CD4-positive, alpha-beta T cell treated with Interleukin-2 at 100 ng/mL for 4 hours (primary cell): ENCODE measurements around the gene EIF3K.
"Not testable (repeated sequence)": the region's sequence is repeated elsewhere in the genome, so short reads cannot be mapped to it uniquely, and the experiment has no call there.

Experiments
- DNase-seq: peaks from one replicate; pipeline ENCODE4 v3.0.0-alpha.2; 2020; ENCODE audit warnings: low spot score

Gene EIF3K

GRCh38 chr19:38617764-38618589, 1.0 kb upstream of the EIF3K start, which contains the start of gene MAP4K1:
MAP4K1 (minus strand) TSS chr19:38617953; CDS start chr19:38617895, 58 bp downstream.
- DNase-seq = peak; percentile 63

- no peak for DNase-seq
These were observed 580 bp downstream of the EIF3K start for GRCh38 chr19:38619361-38620174.

DNA sequence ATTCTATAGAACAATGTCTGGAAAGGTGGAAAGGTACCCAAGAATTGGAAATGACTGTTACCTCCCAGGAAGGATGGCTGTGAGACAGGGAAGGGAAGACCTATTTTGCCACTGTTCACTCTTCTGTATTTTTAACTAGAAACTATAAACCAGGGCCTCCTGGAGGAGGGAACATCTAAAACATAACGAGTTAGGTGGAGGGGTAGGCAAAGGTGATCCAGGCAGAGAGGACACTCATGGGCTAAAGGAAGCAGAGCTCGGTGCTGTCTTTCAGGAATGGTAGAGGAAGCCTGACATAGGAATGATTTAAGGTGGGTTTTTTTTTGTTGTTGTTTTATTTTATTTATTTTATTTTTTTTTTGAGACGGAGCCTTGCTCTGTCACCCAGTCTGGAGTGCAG, 5.8 kb downstream of the EIF3K start:
- DNase-seq = no peak

GRCh38 chr19:38626401-38626800, 7.4 kb downstream of the EIF3K start:
- DNase-seq = no peak

DNA sequence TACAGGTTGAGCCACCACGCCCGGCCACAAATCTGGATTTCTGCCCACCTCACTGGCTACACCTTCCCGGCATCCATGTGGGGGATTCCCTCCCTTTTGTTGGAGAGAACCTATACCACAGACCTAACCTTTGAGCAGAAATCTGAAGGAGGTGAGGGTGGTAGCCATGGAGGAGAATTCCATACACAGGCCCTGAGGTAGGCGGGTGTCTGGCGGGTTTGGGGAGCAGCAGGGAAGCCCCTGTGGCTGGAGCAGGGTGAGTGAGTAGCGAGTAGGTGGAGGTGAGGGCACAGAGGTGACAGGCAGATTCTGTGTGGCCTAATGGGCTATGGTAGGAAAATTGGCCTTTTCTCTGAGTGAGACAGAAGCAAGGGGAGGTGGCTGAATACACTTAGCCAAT, 10.6 kb downstream of the EIF3K start:
- DNase-seq = no peak

- DNase-seq = not testable (repeated sequence)
These were observed 12.3 kb downstream of the EIF3K start for GRCh38 chr19:38631301-38631700.

DNA sequence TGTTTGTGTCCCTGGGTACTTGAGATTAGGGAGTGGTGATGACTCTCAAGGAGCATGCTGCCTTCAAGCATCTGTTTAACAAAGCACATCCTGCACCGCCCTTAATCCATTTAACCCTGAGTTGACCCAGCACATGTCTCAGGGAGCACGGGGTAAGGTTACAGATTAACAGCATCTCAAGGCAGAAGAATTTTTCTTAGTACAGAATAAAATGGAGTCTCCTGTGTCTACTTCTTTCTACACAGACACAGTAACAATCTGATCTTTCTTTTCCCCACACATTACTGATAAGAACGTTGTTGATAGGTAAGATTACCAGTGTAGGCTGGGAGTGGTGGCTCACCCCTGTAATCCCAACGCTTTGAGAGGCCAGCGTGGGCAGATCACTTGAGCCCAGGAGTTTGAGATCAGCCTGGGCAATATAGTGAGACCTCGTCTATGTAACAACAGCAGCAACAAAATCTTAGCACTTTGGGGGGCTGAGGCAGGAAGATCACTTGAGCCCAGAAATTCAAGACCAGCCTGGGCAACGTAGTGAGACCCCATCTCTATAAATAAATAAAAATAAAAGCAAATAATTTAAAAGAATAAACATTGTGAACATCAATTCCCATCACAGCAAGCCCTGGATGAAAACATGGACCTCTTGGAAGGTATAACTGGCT, 13.0 kb downstream of the EIF3K start:
- not testable (repeated sequence) for DNase-seq

DNA sequence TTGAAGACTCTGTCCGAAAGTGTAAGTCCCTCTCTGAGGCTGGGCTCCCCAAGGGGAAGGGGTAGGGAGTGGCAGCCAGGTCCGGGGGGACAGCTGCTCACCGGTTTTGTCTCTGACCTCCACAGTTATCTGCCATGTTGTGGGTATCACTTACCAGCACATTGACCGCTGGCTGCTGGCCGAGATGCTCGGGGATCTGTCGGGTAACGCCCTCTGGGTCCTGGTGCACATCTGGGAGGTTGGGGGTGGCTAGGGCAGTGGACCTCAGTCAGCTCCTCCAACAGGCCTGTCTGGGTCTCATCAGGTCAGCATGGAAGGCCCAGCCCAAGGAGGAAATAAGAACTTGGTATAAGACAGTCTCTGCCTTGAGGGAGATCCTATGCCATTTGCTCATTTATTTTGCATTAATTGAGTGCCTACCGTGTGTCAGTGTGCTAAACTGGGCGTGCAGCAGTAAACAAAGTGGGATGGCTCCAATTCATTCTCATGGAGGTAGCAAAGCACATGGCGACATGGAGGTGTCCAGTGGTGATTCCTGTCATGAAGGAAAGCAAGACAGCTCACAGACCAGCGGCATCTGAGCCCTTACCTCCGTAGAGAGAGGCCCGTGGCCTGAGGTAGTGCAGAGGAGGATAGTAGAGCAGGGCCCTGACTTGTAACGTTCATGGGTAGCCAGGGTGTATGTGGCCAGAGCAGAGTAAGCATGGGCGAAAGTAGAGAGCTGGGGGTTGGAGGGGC, 13.7 kb downstream of the EIF3K start:
- DNase-seq = no peak

DNA sequence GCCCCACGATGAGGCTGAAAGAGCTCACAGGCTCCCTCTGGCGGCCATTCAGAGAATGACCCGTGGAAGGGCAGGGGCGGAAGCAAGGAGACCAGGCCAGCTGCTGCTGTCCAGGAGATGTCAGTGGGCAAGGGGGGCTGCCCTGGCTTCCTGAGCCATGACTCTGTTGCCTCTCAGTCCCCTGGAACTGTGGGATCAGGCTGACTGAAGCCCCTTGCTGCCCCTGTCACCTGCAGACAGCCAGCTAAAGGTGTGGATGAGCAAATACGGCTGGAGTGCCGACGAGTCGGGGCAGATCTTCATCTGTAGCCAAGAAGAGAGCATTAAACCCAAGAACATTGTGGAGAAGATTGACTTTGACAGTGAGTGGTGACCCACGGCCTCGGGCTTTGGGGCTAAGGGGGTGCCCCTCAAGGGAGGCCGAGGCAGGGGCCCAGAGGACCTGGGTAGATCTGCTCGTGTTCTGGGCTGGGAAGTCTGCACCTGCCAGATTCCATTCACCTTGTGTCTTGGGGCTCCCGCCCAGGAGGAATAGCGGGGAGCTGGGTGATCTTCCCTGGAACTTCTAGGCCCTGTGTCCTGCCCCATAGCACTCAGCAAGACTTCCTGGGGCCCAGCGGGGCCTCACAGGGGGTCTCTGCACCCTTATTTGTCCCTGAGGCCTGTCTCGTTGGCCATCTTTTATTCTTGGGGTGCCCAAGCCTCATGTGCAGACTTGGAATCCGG, 15.9 kb downstream of the EIF3K start:
- peak; percentile 78 for DNase-seq

DNA sequence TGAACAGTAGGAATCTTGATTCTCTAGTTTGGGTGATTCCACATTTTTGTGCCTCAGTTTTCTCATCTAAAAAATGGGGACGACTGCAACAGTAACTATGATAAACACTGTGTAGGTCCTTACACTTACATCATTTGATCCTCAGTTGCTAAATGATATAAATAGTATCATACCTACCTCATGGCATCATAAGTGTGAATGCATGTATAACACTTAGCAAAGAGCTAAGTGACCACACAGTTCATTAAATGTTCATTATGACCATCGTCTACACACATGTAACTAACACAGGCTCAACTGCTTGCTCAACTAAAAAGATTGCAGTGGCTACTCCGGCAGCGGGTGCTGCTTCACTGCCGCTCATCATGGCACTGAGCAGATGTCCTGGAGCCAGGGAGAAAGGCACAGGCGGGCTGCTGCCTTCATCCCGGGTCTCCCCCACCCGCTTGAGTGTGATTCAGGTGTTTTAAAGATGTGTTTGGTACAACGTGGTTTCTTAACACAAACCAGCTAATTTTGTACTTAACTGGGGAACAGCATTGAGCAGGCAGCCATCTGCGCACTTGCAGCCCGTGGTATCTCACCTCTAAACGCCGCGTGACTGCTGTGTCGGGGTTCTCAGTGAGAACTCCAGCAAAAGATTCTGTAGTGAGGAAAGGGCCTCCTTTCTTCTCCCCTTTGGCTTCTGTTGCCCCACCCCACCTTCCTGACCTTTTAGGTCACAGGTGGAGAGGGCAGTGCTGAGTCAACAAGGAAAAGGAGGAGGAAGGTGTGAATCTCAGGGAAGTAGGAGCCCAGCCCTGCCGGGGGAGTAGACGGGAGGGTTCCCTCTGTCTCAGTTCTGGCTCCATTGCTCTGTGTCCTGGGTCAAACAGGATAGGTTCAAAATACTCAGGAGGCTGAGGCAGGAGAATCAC, 16.8 kb downstream of the EIF3K start:
- no peak for DNase-seq

DNA sequence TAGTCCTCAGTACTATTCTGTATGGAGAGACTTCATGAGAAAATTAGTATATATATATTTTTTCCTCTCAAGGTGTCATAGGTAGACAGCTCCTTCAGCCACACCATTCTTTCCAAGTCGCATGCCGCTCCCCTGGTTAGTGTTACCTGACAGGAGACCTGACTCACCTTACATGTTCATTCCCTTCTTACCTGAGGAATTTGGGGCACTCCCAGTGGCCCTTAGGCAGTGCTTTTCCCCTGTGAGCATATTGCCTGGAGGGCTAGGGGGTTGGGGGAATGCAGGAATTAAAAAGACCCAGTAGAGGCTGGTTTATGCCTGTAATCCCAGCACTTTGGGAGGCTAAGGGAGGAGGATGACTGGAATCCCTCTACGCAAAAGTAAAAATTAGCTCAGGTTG, 19.5 kb downstream of the EIF3K start:
- DNase-seq = no peak

GRCh38 chr19:38639679-38640078, 20.7 kb downstream of the EIF3K start:
- no peak for DNase-seq

- DNase-seq = no peak
These were observed 21.4 kb downstream of the EIF3K start for GRCh38 chr19:38640368-38640767.

GRCh38 chr19:38642176-38642575, 23.2 kb downstream of the EIF3K start:
- DNase-seq = no peak

- DNase-seq = no peak
These were observed 25.7 kb downstream of the EIF3K start for GRCh38 chr19:38644719-38645118.

DNA sequence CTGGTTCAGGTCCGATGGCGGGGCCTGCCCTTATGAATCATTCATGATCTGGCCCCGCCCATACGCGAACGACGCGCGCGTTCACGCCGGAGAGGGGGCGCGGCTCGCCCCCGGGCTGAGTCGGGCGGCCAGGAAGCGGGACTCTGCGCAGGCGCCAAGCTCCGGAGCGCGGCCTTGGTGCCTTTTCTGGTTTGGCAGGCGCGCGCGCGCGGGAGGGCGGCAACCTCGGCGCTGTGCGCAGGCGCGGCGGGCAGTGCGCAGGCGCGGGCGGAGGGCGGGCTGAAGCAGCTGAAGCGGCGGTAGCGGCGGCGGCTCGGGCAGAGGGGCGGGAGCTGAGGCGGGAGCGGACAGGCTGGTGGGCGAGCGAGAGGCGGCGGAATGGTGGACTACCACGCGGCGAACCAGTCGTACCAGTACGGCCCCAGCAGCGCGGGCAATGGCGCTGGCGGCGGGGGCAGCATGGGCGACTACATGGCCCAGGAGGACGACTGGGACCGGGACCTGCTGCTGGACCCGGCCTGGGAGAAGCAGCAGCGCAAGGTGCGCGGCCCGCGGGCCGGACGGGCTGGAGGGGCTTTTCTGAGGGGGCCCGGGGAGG, 28.5 kb downstream of the EIF3K start, which contains the start of gene ACTN4:
Gene ACTN4 (plus strand): TSS at position 282 of the 598 bp plus-strand sequence. CDS start 97 bp downstream, at position 379.
- peak; percentile 100 for DNase-seq

DNA sequence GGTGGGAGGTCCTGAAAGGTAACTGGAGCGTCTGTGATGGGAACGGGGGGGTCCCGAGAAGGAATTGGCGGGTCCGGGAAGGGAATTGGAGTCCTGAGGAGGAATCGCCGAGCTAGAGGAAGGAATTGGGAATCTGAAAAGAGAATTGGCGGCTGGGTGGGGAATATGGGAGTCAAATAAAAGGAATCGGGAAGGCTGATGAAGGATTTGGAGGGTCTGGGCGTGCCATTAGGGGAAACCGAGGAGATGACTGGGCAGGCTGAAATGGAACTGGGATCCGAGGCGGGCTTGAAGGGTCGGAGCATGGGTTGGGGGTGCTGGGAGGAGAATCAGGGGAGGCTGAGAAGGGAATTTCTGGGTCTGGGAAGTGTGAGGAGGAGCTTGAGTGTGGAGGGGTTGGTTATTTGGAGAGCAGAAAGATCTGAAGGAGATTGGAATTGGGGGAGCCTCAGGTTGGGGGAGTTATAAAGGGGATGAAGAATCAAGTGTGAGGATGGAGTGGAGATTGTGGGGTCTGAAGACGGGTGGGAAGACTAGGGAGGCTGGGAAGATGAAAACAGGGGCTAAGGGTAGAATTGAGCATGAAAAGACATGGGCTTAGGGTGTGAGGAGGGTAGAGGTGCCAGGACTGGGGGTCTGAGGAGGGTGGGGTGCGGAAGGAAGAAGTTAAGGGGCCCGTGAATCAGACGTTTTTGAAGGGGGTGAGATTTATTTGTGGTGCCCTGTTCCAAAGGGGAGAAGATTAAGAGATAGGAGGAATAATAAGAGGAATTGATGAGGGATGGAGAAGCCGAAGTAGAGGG, 29.2 kb downstream of the EIF3K start:
- DNase-seq = no peak

DNA sequence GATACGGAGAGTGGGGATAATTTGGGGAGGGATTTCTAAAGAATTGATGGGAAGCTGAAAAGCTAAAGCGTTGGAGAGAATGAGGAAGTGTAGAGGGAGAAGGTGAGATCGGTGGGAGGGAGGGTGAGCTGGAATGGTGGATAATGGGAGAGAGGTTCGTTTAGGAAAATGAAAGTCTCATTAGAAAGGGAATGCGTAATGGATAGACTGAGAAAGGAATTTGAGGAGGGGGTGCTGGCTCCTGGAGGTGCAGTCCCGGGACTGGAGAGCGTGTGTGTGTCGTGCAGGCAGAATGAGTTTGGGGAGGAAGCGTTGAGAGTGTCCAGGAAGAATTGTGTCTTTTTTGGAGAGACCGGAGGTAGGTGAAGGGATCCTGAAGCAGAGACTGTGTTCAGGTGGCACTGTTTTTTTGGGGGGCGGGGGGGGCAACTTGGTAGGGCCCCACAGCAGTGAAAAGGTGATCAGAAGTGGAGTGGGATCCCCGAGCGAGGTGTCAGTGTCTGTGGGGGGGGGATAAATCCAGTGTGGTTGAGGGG, 29.8 kb downstream of the EIF3K start:
- DNase-seq = no peak
